GM04504 (cell line): ENCODE results near the gene ACTN1.
"Not testable (repeated sequence)": the region's sequence is repeated elsewhere in the genome, so short reads cannot be mapped to it uniquely, and the experiment has no call there.

Experiments used
- DNase-seq: peaks from one replicate; pipeline ENCODE4 v3.0.0-alpha.2; 2012; ENCODE audit warnings: low read depth

The ACTN1 gene

GRCh38 chr14:68986926-68987652 is 8.0 kb upstream of the ACTN1 start:
- no peak for DNase-seq

GRCh38 chr14:68986225-68986624 is 7.1 kb upstream of the ACTN1 start:
- no peak for DNase-seq

GRCh38 chr14:68984686-68985085 is 5.6 kb upstream of the ACTN1 start:
- no peak for DNase-seq

- DNase-seq = no peak
Measured at GRCh38 chr14:68983191-68983590, 4.1 kb upstream of the ACTN1 start.

GRCh38 chr14:68982581-68982980 is 3.5 kb upstream of the ACTN1 start:
- DNase-seq = no peak

GRCh38 chr14:68981539-68981976 is 2.5 kb upstream of the ACTN1 start:
- DNase-seq = no peak

- no peak for DNase-seq
Measured at GRCh38 chr14:68981139-68981538, 2.0 kb upstream of the ACTN1 start.

- DNase-seq = no peak
Measured at GRCh38 chr14:68979722-68980451, 785 bp upstream of the ACTN1 start.

GRCh38 chr14:68978172-68978911 is 760 bp downstream of the ACTN1 start:
- DNase-seq = no peak

- DNase-seq = peak; percentile 83
Measured at GRCh38 chr14:68977718-68978171, 1.4 kb downstream of the ACTN1 start.

GRCh38 chr14:68977180-68977717 is 1.9 kb downstream of the ACTN1 start:
- DNase-seq = no peak

GRCh38 chr14:68976160-68977067 is 2.7 kb downstream of the ACTN1 start:
- DNase-seq = no peak

- peak; percentile 67 for DNase-seq
Measured at GRCh38 chr14:68975667-68976066, 3.4 kb downstream of the ACTN1 start.

- no peak for DNase-seq
Measured at GRCh38 chr14:68974759-68975347, 4.2 kb downstream of the ACTN1 start.

GRCh38 chr14:68973639-68974038 is 5.5 kb downstream of the ACTN1 start:
- DNase-seq = no peak

- DNase-seq = not testable (repeated sequence)
Measured at GRCh38 chr14:68973219-68973565, 5.9 kb downstream of the ACTN1 start.

GRCh38 chr14:68972507-68973218 is 6.4 kb downstream of the ACTN1 start:
- DNase-seq = no peak

GRCh38 chr14:68971411-68972035 is 7.6 kb downstream of the ACTN1 start:
- no peak for DNase-seq

- no peak for DNase-seq
Measured at GRCh38 chr14:68970736-68971135, 8.4 kb downstream of the ACTN1 start.

GRCh38 chr14:68970038-68970612 is 9.0 kb downstream of the ACTN1 start:
- DNase-seq = no peak
